Bladder microvascular endothelial cell (primary cell): ENCODE data around the gene CASP12. TPM values are rescaled to one million over a fixed set of nuclear protein-coding genes. Genes with fewer than 3 reads are reported as not detected.

ENCODE experiments used
- total RNA-seq: library from RNA; depleted of rRNA; stranded (reverse); fragments of >200 nt; gene quantifications from 2 replicates; pipeline ENCODE4 v1.2.3, GENCODE V29; 2014

CASP12 gene
- total RNA-seq = 3.7 and 7.4 TPM in 2 replicates

DNA sequence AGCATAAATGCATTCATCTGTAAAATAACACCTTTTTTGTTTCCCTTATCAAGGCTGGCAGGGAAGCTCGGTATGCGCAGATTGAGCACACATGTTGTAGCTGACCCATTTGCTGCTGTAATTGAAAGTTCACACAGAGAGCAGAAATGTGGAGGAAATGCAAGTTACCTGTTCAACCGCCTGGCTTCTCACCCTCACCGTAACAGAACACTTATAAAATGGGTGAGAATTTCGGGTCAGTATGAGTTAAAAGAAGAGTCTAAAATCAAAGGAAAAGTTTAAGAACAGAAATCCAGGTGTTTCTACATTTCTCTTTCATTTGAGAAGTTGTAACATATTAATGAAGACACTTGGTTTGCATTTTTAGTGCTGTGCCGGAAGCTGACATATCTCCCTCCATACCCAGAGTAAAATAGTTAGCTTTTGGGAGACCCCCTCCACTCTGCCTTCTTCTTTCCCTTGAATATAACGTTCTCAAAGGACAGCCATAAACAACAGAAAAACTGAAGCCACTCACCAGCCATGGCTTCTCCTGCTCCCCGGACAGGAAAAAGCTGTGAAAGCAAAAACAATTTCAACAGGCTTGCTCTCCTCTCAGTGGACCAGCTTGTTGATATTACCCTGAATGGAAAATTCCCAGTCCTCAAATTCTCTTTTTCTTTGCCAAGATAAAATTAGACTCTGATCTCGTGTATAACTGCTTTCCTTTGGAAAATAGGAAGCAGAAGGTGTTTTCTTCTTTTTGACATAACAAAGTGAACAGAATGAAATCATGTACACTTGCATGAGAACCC lies at the start of gene CASP12:
Gene CASP12, minus strand, starts transcription at position 570 of the 794 bp plus-strand sequence.

Other genes with a start within 250 kb of the CASP12 start
- 129 and 227 TPM in 2 replicates for gene CASP4, start 70.1 kb upstream of the CASP12 start, total RNA-seq
- not detected in 2 replicates for gene CASP5, start 124.7 kb upstream of the CASP12 start, total RNA-seq
- 20.0 and 37.1 TPM in 2 replicates for gene CASP1, start 136.7 kb upstream of the CASP12 start, total RNA-seq
- gene CARD16, start 146.9 kb upstream of the CASP12 start, total RNA-seq = 68.3 and 83.1 TPM in 2 replicates
- gene CARD18, start 241.3 kb upstream of the CASP12 start, total RNA-seq = not detected in 2 replicates